HG03280 (cell line): ENCODE data around the gene STX8.
"Not testable (repeated sequence)": the region's sequence is repeated elsewhere in the genome, so short reads cannot be mapped to it uniquely, and the experiment has no call there.

Source experiments
- ATAC-seq: cut with Tn5 transposase; IDR thresholded peaks from one replicate; pipeline ENCODE4 v1.9.1; 2021; ENCODE audit warnings: mild to moderate bottlenecking, moderate library complexity; ENCODE audit not compliant: unreplicated experiment

STX8 gene

GRCh38 chr17:9557161-9557755, 18.4 kb downstream of the STX8 start:
- ATAC-seq, result no peak

GRCh38 chr17:9554715-9555114, 20.9 kb downstream of the STX8 start:
- not testable (repeated sequence) for ATAC-seq

GRCh38 chr17:9553596-9553995, 22.0 kb downstream of the STX8 start:
- no peak for ATAC-seq

- no peak for ATAC-seq
Observed at GRCh38 chr17:9553181-9553580, 22.4 kb downstream of the STX8 start.

- no peak for ATAC-seq
Observed at GRCh38 chr17:9549215-9549614, 26.4 kb downstream of the STX8 start.

- ATAC-seq, result no peak
Observed at GRCh38 chr17:9544221-9544620, 31.4 kb downstream of the STX8 start.

GRCh38 chr17:9541718-9542117, 33.9 kb downstream of the STX8 start:
- no peak for ATAC-seq

- ATAC-seq, result no peak
Observed at GRCh38 chr17:9538626-9539025, 37.0 kb downstream of the STX8 start.

- ATAC-seq, result no peak
Observed at GRCh38 chr17:9537177-9537776, 38.3 kb downstream of the STX8 start.

GRCh38 chr17:9536061-9536460, 39.6 kb downstream of the STX8 start:
- no peak for ATAC-seq

GRCh38 chr17:9533441-9533840, 42.2 kb downstream of the STX8 start:
- ATAC-seq, result no peak

GRCh38 chr17:9532715-9533114, 42.9 kb downstream of the STX8 start:
- no peak for ATAC-seq

- no peak for ATAC-seq
Observed at GRCh38 chr17:9531034-9531433, 44.6 kb downstream of the STX8 start.

- ATAC-seq, result peak; percentile 55
Observed at GRCh38 chr17:9529033-9529700, 46.5 kb downstream of the STX8 start.

GRCh38 chr17:9527788-9528187, 47.8 kb downstream of the STX8 start:
- ATAC-seq, result no peak

GRCh38 chr17:9522074-9522473, 53.5 kb downstream of the STX8 start:
- ATAC-seq, result no peak

- no peak for ATAC-seq
Observed at GRCh38 chr17:9521062-9521461, 54.6 kb downstream of the STX8 start.

- no peak for ATAC-seq
Observed at GRCh38 chr17:9520649-9521048, 55.0 kb downstream of the STX8 start.

- no peak for ATAC-seq
Observed at GRCh38 chr17:9519583-9520272, 55.9 kb downstream of the STX8 start.

- no peak for ATAC-seq
Observed at GRCh38 chr17:9517396-9517795, 58.2 kb downstream of the STX8 start.

- no peak for ATAC-seq
Observed at GRCh38 chr17:9513266-9513665, 62.4 kb downstream of the STX8 start.
